Measurements from ENCODE around the gene MACROH2A1. TPM values are rescaled to one million over a fixed set of nuclear protein-coding genes. Genes with fewer than 3 reads are reported as not detected.
A peak's percentile ranks its signal among the peaks of the same experiment; 100 is the strongest.

The MACROH2A1 gene
- polyA plus RNA-seq, 4 donors: 154 to 353 (median 210) TPM

DNA sequence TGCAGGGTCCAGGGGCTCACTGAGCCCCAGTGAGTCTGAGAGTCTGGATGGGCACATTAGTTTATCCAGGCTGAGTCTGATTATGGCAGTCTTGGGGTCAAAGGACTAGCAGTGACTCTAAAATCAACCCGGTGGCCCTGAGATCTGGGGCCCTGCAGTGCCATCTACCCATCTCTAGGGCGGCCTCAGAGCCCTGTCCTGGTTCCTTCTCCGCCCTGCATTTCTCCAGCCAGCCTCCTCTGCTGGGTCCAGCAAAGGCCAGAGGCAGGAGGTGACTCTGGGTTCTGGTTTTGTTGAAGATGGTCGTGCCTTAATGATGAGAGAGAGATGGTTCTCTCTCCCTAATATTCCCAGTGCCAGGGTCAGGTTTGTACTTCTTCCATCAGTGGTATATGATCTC, 33.1 kb upstream of the MACROH2A1 start:
- FAIRE-seq (no peak), DNase-seq (no peak)
- H3K4me3 ChIP-seq (ENCODE audit: low read depth in 1 of 3, low read length in 3 of 3): no peak overlapping the region
- H3K27ac ChIP-seq (ENCODE audit: low read depth in 1 of 3, low read length in 2 of 3): no peak overlapping the region
- WGBS, 3 donors: 70 to 80% (median 79%) methylated on average over 4 of the region's 4 CpGs
- H3K4me1 ChIP-seq (ENCODE audit: control insufficient read depth in 3 of 3, insufficient read depth in 2 of 3, low read depth in 1 of 3, low read length in 2 of 3): peaks cover 0 to 14% (median 0%) of the 10 kb centered on the region in 3 donors
- H3K36me3 ChIP-seq (ENCODE audit: control insufficient read depth in 3 of 3, insufficient read depth in 2 of 3, low read depth in 1 of 3, low read length in 3 of 3): no peaks in the 10 kb centered on the region
- H3K27me3 ChIP-seq (ENCODE audit: control insufficient read depth in 3 of 3, insufficient read depth in 3 of 3, low read length in 3 of 3): no peaks in the 10 kb centered on the region
- H3K9me3 ChIP-seq (ENCODE audit: control insufficient read depth in 2 of 2, insufficient read depth in 1 of 2, low read depth in 1 of 2, low read length in 1 of 2): peaks cover 0 to 9% of the 10 kb centered on the region in 2 donors

DNA sequence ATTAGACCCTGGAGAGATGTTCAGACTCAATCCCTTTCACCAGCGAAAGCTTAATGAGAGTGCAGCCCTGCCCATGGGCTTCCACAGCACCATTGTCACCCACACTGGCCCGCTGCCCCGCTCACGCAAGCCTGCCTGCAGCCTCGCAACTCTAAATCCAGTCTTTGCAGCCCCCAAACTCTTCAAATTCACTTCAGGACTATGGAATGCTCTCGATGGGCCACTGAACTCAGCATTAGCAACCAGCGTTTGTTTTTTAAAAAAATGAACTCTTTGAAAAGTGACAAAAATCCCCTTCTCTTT, 31.1 kb upstream of the MACROH2A1 start:
- FAIRE-seq: no peak
- DNase-seq: no peak
- Histone ChIP-seq H3K27me3 (ENCODE audit: control insufficient read depth in 3 of 3, insufficient read depth in 3 of 3, low read length in 3 of 3) (no peaks in the 10 kb centered on the region), H3K27ac (ENCODE audit: low read depth in 1 of 3, low read length in 2 of 3) (no peak overlapping the region), H3K4me1 (ENCODE audit: control insufficient read depth in 3 of 3, insufficient read depth in 2 of 3, low read depth in 1 of 3, low read length in 2 of 3) (peaks cover 0 to 14% (median 0%) of the 10 kb centered on the region in 3 donors), H3K36me3 (ENCODE audit: control insufficient read depth in 3 of 3, insufficient read depth in 2 of 3, low read depth in 1 of 3, low read length in 3 of 3) (no peaks in the 10 kb centered on the region), H3K4me3 (ENCODE audit: low read depth in 1 of 3, low read length in 3 of 3) (no peak overlapping the region), H3K9me3 (ENCODE audit: control insufficient read depth in 2 of 2, insufficient read depth in 1 of 2, low read depth in 1 of 2, low read length in 1 of 2) (peaks cover 0 to 9% of the 10 kb centered on the region in 2 donors)
- WGBS, 3 donors: 83 to 92% (median 85%) methylated on average over 7 of the region's 7 CpGs

DNA sequence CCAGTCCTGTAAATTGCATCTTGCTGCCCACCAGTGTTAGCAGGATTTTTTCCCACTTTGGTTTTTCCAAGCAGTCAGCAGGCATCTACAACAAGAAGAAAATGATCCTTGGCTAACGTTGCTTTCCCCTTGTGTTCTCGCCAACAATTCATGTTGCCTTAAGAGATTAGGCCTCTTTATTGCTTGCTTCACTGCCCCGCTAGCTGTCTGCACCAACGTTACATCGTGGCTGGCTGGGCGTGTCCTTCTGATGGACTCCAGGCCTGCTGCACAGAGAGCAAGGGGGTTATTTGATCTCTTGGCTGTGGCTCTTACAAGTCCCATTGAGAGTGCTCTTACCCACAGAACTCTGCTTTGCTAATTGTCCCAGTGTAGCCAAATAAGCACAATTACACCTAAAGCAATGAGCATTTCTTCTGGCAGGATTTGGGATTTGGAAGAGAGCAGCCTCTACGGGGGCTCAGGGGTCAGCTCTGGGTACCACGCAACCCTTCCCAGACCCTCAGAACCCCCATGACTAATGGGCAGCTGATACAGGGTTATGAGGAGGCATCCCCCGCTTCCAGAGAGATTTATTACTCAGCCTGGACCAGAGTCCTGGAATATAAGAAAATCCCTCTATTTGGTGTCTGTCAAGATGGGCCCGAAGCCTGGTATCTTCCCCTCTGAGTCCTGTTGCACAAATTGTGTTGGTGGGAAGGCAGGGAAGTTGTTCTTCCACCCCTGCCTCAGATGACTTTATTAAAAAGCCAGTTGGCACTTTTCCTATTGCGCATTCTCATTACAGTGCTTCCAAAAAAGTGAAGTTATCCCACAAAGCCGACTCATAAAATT, 30.5 kb upstream of the MACROH2A1 start:
- Histone ChIP-seq H3K9me3 (ENCODE audit: control insufficient read depth in 2 of 2, insufficient read depth in 1 of 2, low read depth in 1 of 2, low read length in 1 of 2) (peaks cover 0 to 9% of the 10 kb centered on the region in 2 donors), H3K27me3 (ENCODE audit: control insufficient read depth in 3 of 3, insufficient read depth in 3 of 3, low read length in 3 of 3) (no peaks in the 10 kb centered on the region), H3K4me3 (ENCODE audit: low read depth in 1 of 3, low read length in 3 of 3) (no peak overlapping the region), H3K4me1 (ENCODE audit: control insufficient read depth in 3 of 3, insufficient read depth in 2 of 3, low read depth in 1 of 3, low read length in 2 of 3) (peaks cover 0 to 9% (median 0%) of the 10 kb centered on the region in 3 donors), H3K36me3 (ENCODE audit: control insufficient read depth in 3 of 3, insufficient read depth in 2 of 3, low read depth in 1 of 3, low read length in 3 of 3) (no peaks in the 10 kb centered on the region), H3K27ac (ENCODE audit: low read depth in 1 of 3, low read length in 2 of 3) (no peak overlapping the region)
- DNase-seq (peak; percentile 31 to 63), FAIRE-seq (no peak)
- WGBS, 3 donors: 42 to 51% (median 51%) methylated on average over 12 of the region's 12 CpGs

DNA sequence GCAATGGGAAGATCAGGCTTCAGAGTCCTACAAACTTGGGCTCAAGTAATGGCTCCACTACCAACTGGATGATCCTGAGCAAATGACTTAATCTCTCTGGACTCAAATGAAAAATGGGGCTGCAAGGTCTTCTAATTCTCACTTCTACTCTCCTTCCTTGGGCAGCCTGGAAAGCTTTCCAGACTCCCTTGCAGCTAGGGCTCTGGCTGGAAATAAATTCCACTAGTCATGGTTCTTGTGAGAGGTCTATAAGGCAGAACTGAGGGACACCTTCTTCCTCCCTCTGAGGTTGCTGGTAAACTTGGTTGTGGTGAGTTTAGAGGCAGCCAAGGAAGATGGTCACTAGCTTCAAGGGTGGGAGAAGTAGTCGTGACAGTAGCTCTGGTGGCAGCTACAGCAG, 29.6 kb upstream of the MACROH2A1 start:
- Histone ChIP-seq H3K4me1 (ENCODE audit: control insufficient read depth in 3 of 3, insufficient read depth in 2 of 3, low read depth in 1 of 3, low read length in 2 of 3) (peaks cover 0 to 9% (median 0%) of the 10 kb centered on the region in 3 donors), H3K4me3 (ENCODE audit: low read depth in 1 of 3, low read length in 3 of 3) (no peak overlapping the region), H3K9me3 (ENCODE audit: control insufficient read depth in 2 of 2, insufficient read depth in 1 of 2, low read depth in 1 of 2, low read length in 1 of 2) (peaks cover 0 to 9% of the 10 kb centered on the region in 2 donors), H3K27me3 (ENCODE audit: control insufficient read depth in 3 of 3, insufficient read depth in 3 of 3, low read length in 3 of 3) (no peaks in the 10 kb centered on the region), H3K36me3 (ENCODE audit: control insufficient read depth in 3 of 3, insufficient read depth in 2 of 3, low read depth in 1 of 3, low read length in 3 of 3) (no peaks in the 10 kb centered on the region), H3K27ac (ENCODE audit: low read depth in 1 of 3, low read length in 2 of 3) (no peak overlapping the region)
- FAIRE-seq: no peak
- 68 to 79% (median 70%) methylated on average over 1 of the region's 1 CpG for WGBS, 3 donors
- no peak for DNase-seq

DNA sequence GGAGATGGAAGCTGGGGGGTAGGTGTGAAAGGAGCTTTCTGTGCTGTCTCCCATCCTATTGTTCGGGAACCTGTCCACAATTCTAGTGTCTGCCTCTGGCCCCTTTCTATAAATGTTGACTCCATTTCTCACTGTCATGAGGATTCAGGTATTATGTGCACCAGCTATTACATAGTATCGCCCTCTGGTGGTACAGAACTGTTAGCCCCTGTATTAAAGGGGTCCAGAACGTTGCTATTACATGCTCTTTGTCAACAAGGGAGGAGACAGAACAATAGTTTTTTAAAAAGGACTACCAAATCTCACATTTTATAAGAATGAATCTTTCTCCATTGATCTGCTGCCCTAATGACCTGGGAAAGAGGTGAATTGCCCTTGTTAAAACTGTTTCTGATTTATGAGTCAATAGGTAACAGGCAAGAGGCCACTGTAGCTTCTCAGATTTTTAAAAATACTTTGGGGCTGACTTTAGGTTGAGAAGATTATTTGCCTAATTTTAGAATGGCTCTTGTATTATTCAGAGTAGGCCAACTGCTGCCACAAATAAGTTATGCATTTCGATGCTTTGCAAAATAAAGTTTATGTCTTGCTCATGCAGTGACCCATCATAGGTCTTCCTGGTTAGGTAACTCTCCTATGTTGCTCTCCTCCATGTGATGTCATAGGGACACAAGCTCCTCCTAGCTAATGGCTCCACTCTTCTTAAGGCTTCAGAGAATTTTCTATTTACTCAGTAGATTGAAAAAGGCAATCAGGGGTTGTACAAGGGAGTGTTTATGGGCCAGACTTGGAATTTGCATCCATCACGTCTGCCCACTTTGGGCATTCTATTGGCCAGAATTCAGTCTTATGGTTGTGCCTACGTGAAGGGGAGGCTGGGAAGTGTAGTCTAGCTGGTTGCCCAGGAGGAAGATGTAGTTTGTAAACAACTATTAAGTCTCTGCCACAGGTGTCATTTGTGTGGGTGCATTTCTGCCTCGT, 27.4 kb upstream of the MACROH2A1 start:
- peak; percentile 56 to 69 for DNase-seq
- peaks cover 0 to 9% (median 0%) of the 10 kb centered on the region in 3 donors for H3K4me1 ChIP-seq (ENCODE audit: control insufficient read depth in 3 of 3, insufficient read depth in 2 of 3, low read depth in 1 of 3, low read length in 2 of 3)
- no peaks in the 10 kb centered on the region for H3K36me3 ChIP-seq (ENCODE audit: control insufficient read depth in 3 of 3, insufficient read depth in 2 of 3, low read depth in 1 of 3, low read length in 3 of 3)
- peaks cover 0 to 9% of the 10 kb centered on the region in 2 donors for H3K9me3 ChIP-seq (ENCODE audit: control insufficient read depth in 2 of 2, insufficient read depth in 1 of 2, low read depth in 1 of 2, low read length in 1 of 2)
- H3K27me3 ChIP-seq (ENCODE audit: control insufficient read depth in 3 of 3, insufficient read depth in 3 of 3, low read length in 3 of 3): no peaks in the 10 kb centered on the region
- 37 to 49% (median 48%) methylated on average over 7 of the region's 7 CpGs for WGBS, 3 donors
- FAIRE-seq: no peak
- no peak overlapping the region for H3K4me3 ChIP-seq (ENCODE audit: low read depth in 1 of 3, low read length in 3 of 3)
- H3K27ac ChIP-seq (ENCODE audit: low read depth in 1 of 3, low read length in 2 of 3): no peak overlapping the region

DNA sequence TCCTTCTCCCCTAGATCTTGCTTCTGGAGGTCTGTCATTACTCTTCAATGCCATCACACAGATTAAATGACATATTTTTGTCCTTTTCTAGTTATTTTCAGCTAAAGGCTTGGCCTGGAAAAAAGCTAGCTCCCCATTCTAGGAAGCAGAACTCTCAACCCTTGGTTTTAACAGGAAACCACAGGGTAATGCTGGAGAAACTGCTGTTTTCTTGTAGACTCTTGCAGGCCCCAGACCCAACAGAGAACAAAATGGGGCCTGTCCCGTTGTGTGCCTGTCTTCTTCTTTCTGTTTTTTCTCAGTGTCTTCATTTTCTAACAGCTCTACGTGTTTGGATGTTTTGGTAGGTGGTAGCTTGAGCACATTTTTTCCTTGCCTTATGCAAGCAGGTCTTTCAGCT, 26.6 kb upstream of the MACROH2A1 start:
- Histone ChIP-seq H3K27ac (ENCODE audit: low read depth in 1 of 3, low read length in 2 of 3) (no peak overlapping the region), H3K36me3 (ENCODE audit: control insufficient read depth in 3 of 3, insufficient read depth in 2 of 3, low read depth in 1 of 3, low read length in 3 of 3) (no peaks in the 10 kb centered on the region), H3K4me1 (ENCODE audit: control insufficient read depth in 3 of 3, insufficient read depth in 2 of 3, low read depth in 1 of 3, low read length in 2 of 3) (peaks cover 0 to 9% (median 0%) of the 10 kb centered on the region in 3 donors), H3K9me3 (ENCODE audit: control insufficient read depth in 2 of 2, insufficient read depth in 1 of 2, low read depth in 1 of 2, low read length in 1 of 2) (peaks cover 0 to 9% of the 10 kb centered on the region in 2 donors), H3K27me3 (ENCODE audit: control insufficient read depth in 3 of 3, insufficient read depth in 3 of 3, low read length in 3 of 3) (no peaks in the 10 kb centered on the region), H3K4me3 (ENCODE audit: low read depth in 1 of 3, low read length in 3 of 3) (no peak overlapping the region)
- DNase-seq: no peak
- FAIRE-seq: no peak
- WGBS, 3 donors: 32 to 56% (median 42%) methylated on average over 2 of the region's 2 CpGs

DNA sequence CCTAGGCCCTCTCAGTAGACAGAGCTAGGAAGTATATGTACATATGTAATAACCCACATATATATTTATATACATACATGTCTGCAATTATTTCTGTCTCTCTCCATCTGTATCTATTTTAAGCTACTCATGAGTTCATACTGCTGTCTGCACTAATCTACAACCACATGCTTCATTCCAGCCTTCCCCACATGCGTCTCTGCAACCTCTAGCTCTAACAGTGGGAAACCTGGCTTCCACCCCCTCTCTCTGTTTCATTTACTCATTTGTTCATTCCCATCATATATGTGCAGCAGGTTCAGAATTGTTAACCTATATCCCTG, 24.8 kb upstream of the MACROH2A1 start:
- peaks cover 0 to 8% of the 10 kb centered on the region in 2 donors for H3K9me3 ChIP-seq (ENCODE audit: control insufficient read depth in 2 of 2, insufficient read depth in 1 of 2, low read depth in 1 of 2, low read length in 1 of 2)
- no peaks in the 10 kb centered on the region for H3K36me3 ChIP-seq (ENCODE audit: control insufficient read depth in 3 of 3, insufficient read depth in 2 of 3, low read depth in 1 of 3, low read length in 3 of 3)
- DNase-seq (no peak), FAIRE-seq (no peak)
- H3K4me1 ChIP-seq (ENCODE audit: control insufficient read depth in 3 of 3, insufficient read depth in 2 of 3, low read depth in 1 of 3, low read length in 2 of 3): no peaks in the 10 kb centered on the region
- H3K27ac ChIP-seq (ENCODE audit: low read depth in 1 of 3, low read length in 2 of 3): no peak overlapping the region
- no peak overlapping the region for H3K4me3 ChIP-seq (ENCODE audit: low read depth in 1 of 3, low read length in 3 of 3)
- 85 to 87% (median 86%) methylated on average over 1 of the region's 1 CpG for WGBS, 3 donors
- no peaks in the 10 kb centered on the region for H3K27me3 ChIP-seq (ENCODE audit: control insufficient read depth in 3 of 3, insufficient read depth in 3 of 3, low read length in 3 of 3)

DNA sequence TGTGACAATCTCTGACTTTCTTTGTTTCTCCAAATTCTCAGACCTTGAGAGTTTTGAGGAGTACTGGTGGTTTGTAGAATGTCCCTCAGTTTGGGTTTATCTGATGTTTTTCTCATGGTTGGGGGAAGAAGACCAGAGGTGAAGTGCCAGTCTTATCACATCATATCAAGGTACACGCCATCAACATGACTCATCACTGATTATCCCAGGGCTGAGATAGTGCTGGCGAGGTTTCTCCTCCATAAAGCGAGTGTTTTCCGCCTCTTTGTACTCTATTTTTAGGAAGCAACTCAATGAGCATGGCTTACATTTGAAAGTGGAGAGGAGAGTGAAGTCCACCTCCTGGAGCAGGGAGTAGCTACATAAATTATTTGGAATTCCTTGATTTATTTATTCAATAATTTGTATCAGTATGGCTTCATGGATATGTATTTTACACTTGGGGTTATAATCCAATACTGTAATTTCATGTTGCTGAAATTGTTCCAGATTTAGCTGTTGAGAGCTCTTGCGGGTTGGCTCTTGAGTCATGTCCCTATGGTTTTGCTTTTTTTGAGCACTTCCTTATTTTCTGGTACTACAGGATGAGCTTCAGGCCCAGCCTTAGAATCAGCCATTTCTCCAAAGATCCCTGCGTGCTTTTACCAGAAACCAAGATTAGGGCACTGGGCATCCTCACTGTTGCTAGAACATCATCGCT, 24.3 kb upstream of the MACROH2A1 start:
- H3K27me3 ChIP-seq (ENCODE audit: control insufficient read depth in 3 of 3, insufficient read depth in 3 of 3, low read length in 3 of 3): no peaks in the 10 kb centered on the region
- FAIRE-seq (no peak), DNase-seq (peak; percentile 57 to 72)
- H3K9me3 ChIP-seq (ENCODE audit: control insufficient read depth in 2 of 2, insufficient read depth in 1 of 2, low read depth in 1 of 2, low read length in 1 of 2): peaks cover 0 to 3% of the 10 kb centered on the region in 2 donors
- H3K4me1 ChIP-seq (ENCODE audit: control insufficient read depth in 3 of 3, insufficient read depth in 2 of 3, low read depth in 1 of 3, low read length in 2 of 3): no peaks in the 10 kb centered on the region
- 42 to 68% (median 44%) methylated on average over 7 of the region's 7 CpGs for WGBS, 3 donors
- H3K27ac ChIP-seq (ENCODE audit: low read depth in 1 of 3, low read length in 2 of 3): peak overlapping the region in 1 of 3 donors; percentile 3
- no peak overlapping the region for H3K4me3 ChIP-seq (ENCODE audit: low read depth in 1 of 3, low read length in 3 of 3)
- no peaks in the 10 kb centered on the region for H3K36me3 ChIP-seq (ENCODE audit: control insufficient read depth in 3 of 3, insufficient read depth in 2 of 3, low read depth in 1 of 3, low read length in 3 of 3)

All from small intestine (tissue), 7 donors.